NCI-H748 (cell line): ENCODE data around the gene DDX4.

Experiments
- DNase-seq: peaks from one replicate; lab custom pipeline; 2025; ENCODE audit not compliant: unreplicated experiment; lab: John Stamatoyannopoulos, UW

DDX4 gene

DNA sequence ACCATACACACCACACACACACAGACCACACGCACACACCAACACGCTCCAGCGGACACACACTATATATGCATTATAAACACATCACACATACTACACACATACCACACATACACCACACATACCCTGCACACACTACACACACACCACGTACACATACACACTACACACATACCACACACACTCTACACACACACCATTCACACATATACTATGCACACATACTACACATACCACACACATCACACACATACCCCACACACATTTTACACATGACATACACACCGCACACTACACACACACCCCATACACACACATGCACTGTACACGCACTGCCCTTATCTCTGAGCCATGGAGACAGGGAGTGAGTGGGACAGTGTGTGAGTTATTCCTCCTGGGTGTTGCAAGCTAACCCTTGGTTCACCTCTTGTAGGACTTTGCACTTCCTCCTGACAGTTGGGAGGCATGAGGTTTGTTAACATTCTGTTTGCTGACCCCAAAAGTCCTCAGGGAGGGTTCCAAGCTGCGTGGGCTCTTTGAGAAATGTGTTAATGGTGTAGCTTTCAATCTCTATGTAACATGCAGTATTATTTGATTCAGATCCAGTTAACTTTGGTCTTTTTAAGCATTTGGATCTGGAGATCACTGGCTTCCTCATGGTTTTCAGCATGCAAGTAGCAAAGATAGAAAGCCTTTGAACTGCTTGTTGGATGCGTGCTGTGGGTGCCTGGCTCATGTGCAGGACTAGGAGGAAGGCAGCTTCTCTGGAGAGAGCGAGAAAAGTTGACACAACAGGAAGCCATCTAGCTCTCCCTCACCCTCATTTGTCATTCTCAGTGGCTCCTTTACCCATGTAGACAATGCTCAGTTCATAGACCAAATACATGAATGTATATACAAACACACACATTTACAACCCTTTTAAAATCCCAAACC is 127.0 kb downstream of the DDX4 start:
- no peak for DNase-seq

DNA sequence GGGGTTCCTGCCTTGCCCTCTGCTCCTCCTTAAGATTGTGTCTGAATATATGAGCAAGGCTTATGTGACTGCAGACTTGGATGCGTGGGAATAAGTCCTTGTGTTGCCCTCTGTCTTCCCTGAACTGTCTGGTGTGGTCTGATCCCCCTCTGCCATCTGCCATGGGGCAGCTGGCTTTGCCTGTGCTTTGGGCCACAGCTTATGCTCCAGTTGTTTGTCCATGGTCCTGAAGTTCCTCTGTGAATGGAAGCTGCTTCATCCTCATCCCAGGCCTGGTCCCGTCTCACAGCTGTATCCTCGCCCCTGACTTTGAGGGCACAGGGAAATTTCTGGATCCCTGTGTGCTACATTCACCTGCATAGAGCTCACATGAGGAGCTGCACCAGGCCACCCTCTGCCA is 128.0 kb downstream of the DDX4 start:
- DNase-seq = no peak

DNA sequence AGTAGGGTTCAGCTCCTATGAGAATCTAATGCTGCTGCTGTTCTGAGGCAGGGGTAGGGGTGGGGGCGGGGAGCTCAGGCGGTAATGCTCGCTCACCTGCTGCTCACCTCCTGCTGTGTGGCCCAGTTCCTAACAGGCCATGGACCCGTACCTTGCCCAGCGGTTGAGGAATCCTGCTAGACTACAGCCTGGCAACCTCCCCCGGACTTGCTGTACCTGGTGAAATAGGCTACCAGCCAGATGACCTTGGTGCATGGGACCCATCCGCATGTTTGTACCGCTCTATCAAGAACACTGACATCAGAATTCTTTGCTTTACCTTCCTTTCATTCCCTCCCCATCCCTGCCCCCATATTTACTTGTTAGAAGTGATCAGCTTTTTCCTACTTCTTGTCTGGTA is 128.6 kb downstream of the DDX4 start:
- DNase-seq = no peak
